ENCODE results near the gene CDIPT. TPM values are rescaled to one million over a fixed set of nuclear protein-coding genes. Genes with fewer than 3 reads are reported as not detected.

The CDIPT gene
- total RNA-seq, 2 experiments from 2014 or later = 39.5 to 43.9 TPM

DNA sequence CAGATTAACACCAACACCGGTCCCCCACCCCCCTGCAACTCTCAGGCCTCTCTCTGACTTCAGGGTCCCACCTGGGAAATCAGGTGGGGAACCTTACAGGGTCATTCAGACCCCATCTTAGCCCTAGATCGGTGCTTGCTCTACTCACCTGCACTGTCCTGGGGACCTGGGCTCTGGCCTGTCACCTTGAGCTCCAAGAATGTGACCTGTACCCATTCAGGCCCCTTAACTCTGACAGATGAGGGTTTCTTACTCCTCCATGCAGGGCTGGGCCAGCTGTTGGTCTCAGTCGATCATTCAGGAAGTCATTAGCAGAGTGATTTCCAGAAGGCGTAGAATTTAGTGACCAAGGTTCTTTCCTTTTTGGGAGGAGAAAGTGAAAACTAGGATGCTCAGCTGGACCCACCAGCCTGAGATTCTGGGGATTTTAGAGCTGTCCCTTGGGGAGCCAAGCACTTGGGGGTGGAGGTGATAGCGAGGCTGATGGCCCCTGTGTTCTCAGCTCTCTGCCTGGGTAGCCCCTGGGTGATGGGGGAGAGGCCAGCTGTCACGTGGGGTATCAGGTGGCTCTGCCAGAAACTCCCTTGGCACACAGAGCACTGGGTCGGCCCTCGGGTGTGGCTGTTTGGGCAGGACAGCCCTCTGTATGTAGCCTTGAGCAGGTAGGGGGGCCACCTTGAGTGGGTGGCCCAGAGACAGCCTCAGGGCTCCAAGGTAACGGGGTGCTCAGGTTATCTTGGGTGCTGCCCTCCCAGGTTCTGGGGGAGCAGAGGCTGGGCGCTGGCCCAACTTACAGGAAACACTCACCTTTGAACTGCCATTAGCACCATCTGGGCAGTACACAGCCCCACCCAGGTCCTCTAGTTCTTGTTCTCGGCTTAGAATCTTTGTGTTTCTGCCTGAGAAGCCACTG lies 42.0 kb downstream of the CDIPT start:
- no peaks in the 10 kb centered on the region for H3K27me3 Mint-ChIP-seq
- H3K4me3 Mint-ChIP-seq = peak overlapping the region; percentile 91
- H3K9me3 Mint-ChIP-seq = no peaks in the 10 kb centered on the region
- H3K4me1 Mint-ChIP-seq (ENCODE audit: low read depth) = peaks cover 61% of the 10 kb centered on the region
- H3K36me3 Mint-ChIP-seq = peaks cover 35% of the 10 kb centered on the region
- ChIA-PET POLR2A (interaction anchor here (0.8 to 7.9 kb wide), 6 partner anchors 13 to 174 kb away, joined by 3 to 84 read pairs (median 4); partner anchors contain the start of genes HIRIP3 and MAZ), CTCF (interaction anchor here (0.8 to 6.7 kb wide), 8 partner anchors 13 to 232 kb away, joined by 3 to 79 read pairs (median 6); partner anchors contain the start of genes KIF22 and MAZ)
- intact Hi-C loops (cut with micrococcal nuclease) = loop anchor here (1.0 to 10.0 kb wide), 5 partner anchors 28 to 996 kb away; partner anchors contain the start of genes ATXN2L, CDIPT, MYL11 and TBC1D10B
- peak overlapping the region; percentile 98 for H3K27ac Mint-ChIP-seq
- DNase-seq = peak; percentile 79

DNA sequence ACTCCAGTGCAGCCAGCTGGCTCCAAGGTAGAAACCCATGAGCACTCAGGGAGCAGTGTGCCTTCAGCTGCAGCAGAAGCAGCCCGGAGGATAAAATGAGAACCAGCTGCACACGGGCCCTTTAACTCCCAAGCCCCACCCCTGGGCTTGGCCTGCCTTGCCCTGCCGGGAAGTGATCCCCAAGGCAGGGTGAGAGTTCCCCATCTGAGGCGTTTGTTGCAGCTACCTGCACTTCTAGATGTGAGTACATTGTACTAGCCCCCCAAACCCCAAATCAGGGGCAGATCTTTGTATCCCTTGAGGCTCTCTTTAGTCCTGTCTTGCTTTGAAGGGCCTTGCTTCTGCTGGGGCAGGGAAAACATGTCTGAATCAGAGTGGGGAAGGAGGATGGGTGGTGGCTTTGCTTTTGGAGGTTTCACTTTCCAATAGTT lies 42.7 kb downstream of the CDIPT start, which contains the start of gene MVP:
Gene MVP (plus strand): TSS at position 192 of the 431 bp plus-strand sequence. CDS start 10,088 bp downstream, outside the sequence.
- H3K27me3 Mint-ChIP-seq = no peaks in the 10 kb centered on the region
- ChIA-PET POLR2A (interaction anchor here (0.8 to 7.9 kb wide), 5 partner anchors 8 to 28 kb away, joined by 3 to 84 read pairs (median 4); partner anchors contain the start of gene MAZ), CTCF (interaction anchor here (0.7 to 6.7 kb wide), 12 partner anchors 12 to 233 kb away, joined by 3 to 79 read pairs (median 4); partner anchors contain the start of genes KIF22 and MAZ)
- peak within 1 kb of the TSS; percentile 98 for H3K27ac Mint-ChIP-seq
- no peaks in the 10 kb centered on the region for H3K9me3 Mint-ChIP-seq
- intact Hi-C loops (cut with micrococcal nuclease) = loop anchor here (1.0 to 10.0 kb wide), 5 partner anchors 29 to 995 kb away; partner anchors contain the start of genes ATXN2L, CDIPT, MYL11 and TBC1D10B
- peaks cover 57% of the 10 kb centered on the region for H3K4me1 Mint-ChIP-seq (ENCODE audit: low read depth)
- peak; percentile 77 for DNase-seq
- peaks cover 38% of the 10 kb centered on the region for H3K36me3 Mint-ChIP-seq
- peak within 1 kb of the TSS; percentile 91 for H3K4me3 Mint-ChIP-seq

DNA sequence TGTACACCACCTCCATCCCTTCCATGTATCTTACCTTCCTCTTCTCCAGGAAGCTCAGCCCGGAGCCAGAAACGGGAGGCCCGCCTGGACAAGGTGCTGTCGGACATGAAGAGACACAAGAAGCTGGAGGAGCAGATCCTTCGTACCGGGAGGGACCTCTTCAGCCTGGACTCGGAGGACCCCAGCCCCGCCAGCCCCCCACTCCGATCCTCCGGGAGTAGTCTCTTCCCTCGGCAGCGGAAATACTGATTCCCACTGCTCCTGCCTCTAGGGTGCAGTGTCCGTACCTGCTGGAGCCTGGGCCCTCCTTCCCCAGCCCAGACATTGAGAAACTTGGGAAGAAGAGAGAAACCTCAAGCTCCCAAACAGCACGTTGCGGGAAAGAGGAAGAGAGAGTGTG lies 43.5 kb downstream of the CDIPT start:
- Mint-ChIP-seq H3K9me3 (no peaks in the 10 kb centered on the region), H3K4me3 (peak overlapping the region; percentile 91), H3K4me1 (ENCODE audit: low read depth) (peaks cover 56% of the 10 kb centered on the region), H3K27me3 (no peaks in the 10 kb centered on the region), H3K36me3 (peaks cover 38% of the 10 kb centered on the region), H3K27ac (peak overlapping the region; percentile 98)
- ChIA-PET POLR2A (interaction anchor here (1.1 to 7.9 kb wide), 4 partner anchors 9 to 29 kb away, joined by 3 to 84 read pairs (median 6); partner anchors contain the start of gene MAZ), CTCF (interaction anchor here (0.7 to 6.7 kb wide), 9 partner anchors 12 to 233 kb away, joined by 3 to 79 read pairs (median 5); partner anchors contain the start of gene MAZ)
- no peak for DNase-seq
- intact Hi-C loops (cut with micrococcal nuclease) = no loop called here

DNA sequence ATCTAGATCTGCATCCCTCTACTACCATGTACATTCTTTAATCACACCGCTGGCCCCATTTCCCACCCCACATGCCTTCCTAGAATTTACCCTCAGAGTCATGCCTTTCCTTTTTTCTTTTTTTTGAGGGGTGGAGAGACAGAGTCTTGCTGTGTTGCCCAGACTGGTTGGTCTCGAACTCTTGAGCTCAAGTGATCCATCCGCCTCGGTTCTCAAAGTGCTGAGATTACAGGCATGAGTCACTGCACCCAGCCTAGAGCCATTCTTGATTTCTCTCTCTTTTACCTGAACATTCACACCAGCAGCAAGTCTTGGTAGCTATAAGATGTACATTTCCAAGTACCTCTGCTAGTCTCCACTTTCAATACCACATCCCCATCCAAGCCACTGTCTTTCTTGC lies 44.9 kb downstream of the CDIPT start:
- intact Hi-C loops (cut with micrococcal nuclease) = no loop called here
- Mint-ChIP-seq H3K27me3 (no peaks in the 10 kb centered on the region), H3K9me3 (no peaks in the 10 kb centered on the region), H3K36me3 (peaks cover 38% of the 10 kb centered on the region), H3K27ac (peak overlapping the region; percentile 83), H3K4me3 (peak overlapping the region; percentile 71), H3K4me1 (ENCODE audit: low read depth) (peaks cover 51% of the 10 kb centered on the region)
- POLR2A ChIA-PET = interaction anchor here (0.9 to 7.9 kb wide), 3 partner anchors 8 to 158 kb away, joined by 3 to 84 read pairs (median 17); partner anchors contain the start of gene MAZ
- CTCF ChIA-PET = interaction anchor here (0.9 to 6.7 kb wide), 7 partner anchors 9 to 214 kb away, joined by 3 to 79 read pairs (median 7); partner anchors contain the start of genes KIF22 and MAZ
- DNase-seq = no peak

DNA sequence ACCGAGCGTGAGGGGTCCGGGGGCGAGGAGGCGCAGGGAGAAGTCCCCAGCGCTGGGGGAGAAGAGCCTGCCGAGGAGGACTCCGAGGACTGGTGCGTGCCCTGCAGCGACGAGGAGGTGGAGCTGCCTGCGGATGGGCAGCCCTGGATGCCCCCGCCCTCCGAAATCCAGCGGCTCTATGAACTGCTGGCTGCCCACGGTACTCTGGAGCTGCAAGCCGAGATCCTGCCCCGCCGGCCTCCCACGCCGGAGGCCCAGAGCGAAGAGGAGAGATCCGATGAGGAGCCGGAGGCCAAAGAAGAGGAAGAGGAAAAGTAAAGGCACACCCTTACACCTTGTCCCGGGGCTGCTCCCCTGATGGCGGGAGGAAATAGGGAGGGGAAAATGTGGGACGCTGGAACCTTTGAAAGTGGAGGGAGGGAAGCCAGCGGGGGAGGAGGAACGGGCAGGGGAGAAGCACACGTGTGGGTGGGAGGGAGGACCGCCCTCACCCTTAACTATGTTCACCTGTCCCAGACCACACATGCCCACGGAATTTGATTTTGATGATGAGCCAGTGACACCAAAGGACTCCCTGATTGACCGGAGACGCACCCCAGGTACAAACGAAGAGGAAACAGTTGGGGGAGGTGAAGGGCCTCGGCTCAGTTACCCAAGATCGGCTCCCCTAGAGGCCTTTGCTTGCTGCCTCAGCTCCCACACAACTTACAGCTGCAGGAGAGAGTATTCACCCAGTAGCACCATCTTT lies 46.2 kb downstream of the CDIPT start:
- peak overlapping the region; percentile 98 for H3K4me3 Mint-ChIP-seq
- H3K9me3 Mint-ChIP-seq = no peaks in the 10 kb centered on the region
- H3K27me3 Mint-ChIP-seq = no peaks in the 10 kb centered on the region
- peak overlapping the region; percentile 90 for H3K27ac Mint-ChIP-seq
- H3K36me3 Mint-ChIP-seq = peaks cover 38% of the 10 kb centered on the region
- peak; percentile 83 for DNase-seq
- ChIA-PET POLR2A (interaction anchor here (0.8 to 7.9 kb wide), 8 partner anchors 9 to 248 kb away, joined by 3 to 84 read pairs (median 8); partner anchors contain the start of genes ALDOA, KIF22 and MAZ), CTCF (interaction anchor here (0.5 to 6.7 kb wide), 14 partner anchors 9 to 215 kb away, joined by 3 to 79 read pairs (median 5); partner anchors contain the start of genes KIF22 and MAZ)
- intact Hi-C loops (cut with micrococcal nuclease) = loop anchor here (1.0 kb wide), 3 partner anchors 10 to 115 kb away; no protein-coding TSS in a partner anchor
- peaks cover 39% of the 10 kb centered on the region for H3K4me1 Mint-ChIP-seq (ENCODE audit: low read depth)

DNA sequence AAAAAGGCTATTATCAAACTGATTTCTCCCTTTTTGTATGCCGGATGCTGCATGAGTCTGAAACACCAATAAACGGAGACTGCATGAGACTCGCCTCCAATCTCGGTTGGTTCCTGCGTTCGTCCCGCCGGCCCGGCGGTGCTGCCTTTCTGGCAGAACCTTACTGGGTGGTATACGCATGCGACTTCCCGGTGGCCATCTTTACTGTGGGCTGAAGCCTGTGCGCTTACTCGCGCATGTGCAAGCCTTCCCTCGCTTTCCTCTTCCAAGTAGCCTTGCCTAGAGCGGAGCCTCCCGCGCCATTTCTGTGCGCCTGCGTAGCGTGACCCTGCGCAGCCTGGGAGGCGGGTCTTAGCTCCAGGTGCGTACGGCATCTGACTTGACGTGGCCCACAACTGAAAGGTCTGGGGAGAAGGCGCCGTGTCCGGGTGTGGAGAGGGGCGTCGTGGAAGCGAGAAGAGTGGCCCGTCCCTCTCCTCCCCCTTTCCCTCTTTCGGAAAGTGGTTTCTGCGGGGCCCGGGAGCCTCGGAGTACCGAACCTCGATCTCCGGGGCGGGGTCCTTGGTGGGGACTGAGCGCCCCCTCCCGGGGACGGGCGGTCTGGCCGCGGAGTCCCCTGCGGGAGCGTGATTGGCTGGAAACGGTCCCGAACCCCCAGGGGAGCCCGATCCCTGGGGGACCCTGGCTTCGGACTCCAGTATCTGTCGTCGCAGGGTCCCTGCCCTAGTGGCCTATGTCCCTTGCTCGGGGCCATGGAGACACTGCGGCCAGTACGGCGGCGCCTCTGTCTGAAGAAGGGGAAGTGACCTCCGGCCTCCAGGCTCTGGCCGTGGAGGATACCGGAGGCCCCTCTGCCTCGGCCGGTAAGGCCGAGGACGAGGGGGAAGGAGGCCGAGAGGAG lies 47.0 kb downstream of the CDIPT start, which contains the start of gene PAGR1:
Gene PAGR1 (plus strand): TSS at position 360 of the 901 bp plus-strand sequence. CDS start 374 bp downstream, at position 734.
- peak within 1 kb of the TSS; percentile 90 for H3K27ac Mint-ChIP-seq
- ChIA-PET POLR2A (interaction anchor here (1.0 to 7.9 kb wide), 6 partner anchors 8 to 249 kb away, joined by 4 to 84 read pairs (median 12); partner anchors contain the start of genes ALDOA, KIF22 and MAZ), CTCF (interaction anchor here (0.5 to 6.7 kb wide), 24 partner anchors 9 to 224 kb away, joined by 3 to 79 read pairs (median 4); partner anchors contain the start of genes KIF22, MAZ, QPRT and TAOK2)
- peaks cover 41% of the 10 kb centered on the region for H3K4me1 Mint-ChIP-seq (ENCODE audit: low read depth)
- intact Hi-C loops (cut with micrococcal nuclease) = loop anchor here (1.0 kb wide), 3 partner anchors 11 to 114 kb away; no protein-coding TSS in a partner anchor
- peaks cover 36% of the 10 kb centered on the region for H3K36me3 Mint-ChIP-seq
- H3K4me3 Mint-ChIP-seq = peak within 1 kb of the TSS; percentile 98
- DNase-seq = peak; percentile 99
- no peaks in the 10 kb centered on the region for H3K27me3 Mint-ChIP-seq
- no peaks in the 10 kb centered on the region for H3K9me3 Mint-ChIP-seq

DNA sequence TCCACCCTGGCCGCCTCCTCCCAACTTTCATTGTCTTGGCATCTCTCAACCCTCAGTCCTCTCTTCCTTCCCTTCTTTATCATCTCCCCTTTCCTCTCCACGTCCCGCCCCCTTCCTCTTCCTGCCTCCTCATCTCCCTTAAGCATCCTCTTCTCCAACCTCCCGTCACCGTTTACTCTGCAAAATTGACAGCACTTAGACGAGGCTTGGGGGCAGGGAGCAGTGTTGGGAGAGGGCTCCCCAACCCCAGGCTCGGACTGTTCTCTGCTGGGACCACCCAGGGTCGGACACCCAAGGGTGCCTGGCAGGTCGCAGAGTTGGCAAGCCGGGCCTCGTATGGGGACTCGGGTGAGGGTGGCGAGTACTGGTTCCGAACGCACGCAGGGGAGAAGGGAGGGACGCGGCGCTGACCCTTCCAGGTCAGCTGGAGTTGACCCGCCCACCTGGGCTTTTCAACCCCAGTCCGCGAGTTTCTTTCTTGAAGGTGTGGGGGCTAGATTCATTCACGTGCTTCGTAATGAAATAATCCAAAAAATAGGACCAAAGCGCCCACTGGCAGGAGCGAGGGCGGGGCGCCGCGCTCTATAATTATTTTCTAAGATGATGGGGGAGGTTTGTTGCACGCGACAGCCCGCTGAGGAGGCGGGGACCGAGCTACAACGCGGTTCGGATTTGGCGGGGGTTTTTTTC lies 47.8 kb downstream of the CDIPT start:
- H3K36me3 Mint-ChIP-seq = peaks cover 35% of the 10 kb centered on the region
- H3K4me1 Mint-ChIP-seq (ENCODE audit: low read depth) = peaks cover 50% of the 10 kb centered on the region
- no peaks in the 10 kb centered on the region for H3K9me3 Mint-ChIP-seq
- intact Hi-C loops (cut with micrococcal nuclease) = no loop called here
- POLR2A ChIA-PET = interaction anchor here (1.0 to 7.9 kb wide), 5 partner anchors 7 to 115 kb away, joined by 4 to 84 read pairs (median 12); partner anchors contain the start of genes KIF22 and MAZ
- H3K27me3 Mint-ChIP-seq = no peaks in the 10 kb centered on the region
- DNase-seq = peak; percentile 67
- CTCF ChIA-PET = interaction anchor here (0.5 to 6.7 kb wide), 20 partner anchors 8 to 225 kb away, joined by 3 to 79 read pairs (median 4); partner anchors contain the start of genes KIF22, MAZ, QPRT and TAOK2
- peak overlapping the region; percentile 98 for H3K4me3 Mint-ChIP-seq
- peak overlapping the region; percentile 90 for H3K27ac Mint-ChIP-seq

DNA sequence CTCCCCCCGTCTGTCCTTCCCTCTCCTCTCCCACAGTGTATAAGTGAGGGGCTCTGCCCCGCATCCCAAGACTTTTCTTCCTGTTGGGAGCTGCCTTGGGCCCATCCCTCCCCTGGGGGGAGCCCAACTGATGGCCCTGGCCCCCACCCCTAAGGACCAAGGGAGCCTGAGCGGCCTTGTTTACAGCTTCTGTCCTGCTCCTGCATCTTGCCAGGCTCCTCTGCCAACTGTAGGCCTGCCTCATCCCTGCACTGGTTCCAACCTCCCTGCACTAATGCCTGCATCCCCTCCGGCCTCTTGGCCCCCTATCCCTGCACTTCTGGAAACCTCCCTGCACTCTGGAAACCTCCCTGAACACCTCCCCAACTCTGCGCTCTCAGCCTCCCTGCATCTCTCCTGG lies 48.4 kb downstream of the CDIPT start:
- CTCF ChIA-PET = no interaction called here
- H3K4me1 Mint-ChIP-seq (ENCODE audit: low read depth) = peaks cover 49% of the 10 kb centered on the region
- H3K4me3 Mint-ChIP-seq = peak overlapping the region; percentile 98
- no peaks in the 10 kb centered on the region for H3K27me3 Mint-ChIP-seq
- intact Hi-C loops (cut with micrococcal nuclease) = no loop called here
- H3K9me3 Mint-ChIP-seq = no peaks in the 10 kb centered on the region
- POLR2A ChIA-PET = interaction anchor here (1.4 kb wide), 1 partner anchor 34 kb away, joined by 5 read pairs; no protein-coding TSS in a partner anchor
- H3K36me3 Mint-ChIP-seq = peaks cover 35% of the 10 kb centered on the region
- no peak for DNase-seq
- H3K27ac Mint-ChIP-seq = peak overlapping the region; percentile 90

DNA sequence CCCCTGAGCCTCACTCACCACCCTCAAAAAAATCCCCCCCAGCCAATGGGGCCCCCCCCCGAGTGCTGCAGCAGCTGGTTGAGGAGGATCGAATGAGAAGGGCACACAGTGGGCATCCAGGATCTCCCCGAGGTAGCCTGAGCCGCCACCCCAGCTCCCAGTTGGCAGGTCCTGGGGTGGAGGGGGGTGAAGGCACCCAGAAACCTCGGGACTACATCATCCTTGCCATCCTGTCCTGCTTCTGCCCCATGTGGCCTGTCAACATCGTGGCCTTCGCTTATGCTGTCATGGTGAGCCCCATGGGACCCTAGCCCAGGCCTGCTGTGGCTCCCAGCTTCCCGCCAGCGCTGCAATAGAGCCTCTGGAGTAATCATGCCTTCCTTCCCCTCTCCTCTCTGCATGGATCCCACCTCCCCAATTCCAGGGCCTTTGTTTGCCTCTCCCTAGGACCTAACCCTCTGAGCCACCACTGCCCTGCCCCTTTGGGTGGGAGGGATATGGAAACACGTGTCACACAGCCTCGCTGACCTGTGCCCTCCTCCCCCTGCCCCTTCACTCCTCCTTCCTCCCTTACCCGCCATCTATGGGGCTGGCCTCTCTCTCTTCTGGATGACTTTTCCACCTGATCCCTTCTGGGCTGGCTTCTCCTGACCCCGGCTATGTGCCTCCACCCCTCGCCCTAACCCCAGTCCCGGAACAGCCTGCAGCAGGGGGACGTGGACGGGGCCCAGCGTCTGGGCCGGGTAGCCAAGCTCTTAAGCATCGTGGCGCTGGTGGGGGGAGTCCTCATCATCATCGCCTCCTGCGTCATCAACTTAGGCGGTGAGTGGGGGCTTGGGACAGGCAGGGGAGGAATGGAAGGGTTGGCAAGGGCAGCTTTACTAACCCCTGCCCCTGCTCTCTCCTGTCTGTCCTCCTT lies 49.1 kb downstream of the CDIPT start:
- peak overlapping the region; percentile 3 for H3K27ac Mint-ChIP-seq
- H3K9me3 Mint-ChIP-seq = no peaks in the 10 kb centered on the region
- no peaks in the 10 kb centered on the region for H3K27me3 Mint-ChIP-seq
- intact Hi-C loops (cut with micrococcal nuclease) = no loop called here
- DNase-seq = no peak
- peak overlapping the region; percentile 7 for H3K4me3 Mint-ChIP-seq
- CTCF ChIA-PET = no interaction called here
- peaks cover 46% of the 10 kb centered on the region for H3K4me1 Mint-ChIP-seq (ENCODE audit: low read depth)
- peaks cover 33% of the 10 kb centered on the region for H3K36me3 Mint-ChIP-seq
- POLR2A ChIA-PET = interaction anchor here (1.4 to 1.6 kb wide), 2 partner anchors 12 to 35 kb away, joined by 5 read pairs; no protein-coding TSS in a partner anchor
